Measurements from ENCODE around the gene MBTPS2.

DNA sequence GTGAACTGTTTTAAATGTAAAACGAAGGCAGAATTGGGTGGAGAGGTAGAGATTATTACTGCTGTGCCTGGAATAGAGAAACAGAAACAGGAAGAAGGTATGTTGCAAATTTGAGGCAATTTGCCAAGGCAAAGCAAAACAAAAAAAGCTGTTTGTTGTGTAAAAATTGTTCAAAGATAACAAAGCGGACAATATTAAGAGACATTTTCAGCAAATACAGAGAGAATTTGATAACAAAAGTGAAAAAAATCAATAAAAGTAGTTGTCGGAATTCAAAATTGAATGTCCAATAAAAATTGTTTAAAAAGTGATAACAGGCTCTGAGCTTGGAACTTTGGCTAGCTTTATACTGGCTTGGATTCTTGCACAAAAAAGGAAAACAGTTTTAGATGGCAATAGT lies 86.7 kb downstream of the MBTPS2 start:
- TF ChIP-seq, protein P1, sequence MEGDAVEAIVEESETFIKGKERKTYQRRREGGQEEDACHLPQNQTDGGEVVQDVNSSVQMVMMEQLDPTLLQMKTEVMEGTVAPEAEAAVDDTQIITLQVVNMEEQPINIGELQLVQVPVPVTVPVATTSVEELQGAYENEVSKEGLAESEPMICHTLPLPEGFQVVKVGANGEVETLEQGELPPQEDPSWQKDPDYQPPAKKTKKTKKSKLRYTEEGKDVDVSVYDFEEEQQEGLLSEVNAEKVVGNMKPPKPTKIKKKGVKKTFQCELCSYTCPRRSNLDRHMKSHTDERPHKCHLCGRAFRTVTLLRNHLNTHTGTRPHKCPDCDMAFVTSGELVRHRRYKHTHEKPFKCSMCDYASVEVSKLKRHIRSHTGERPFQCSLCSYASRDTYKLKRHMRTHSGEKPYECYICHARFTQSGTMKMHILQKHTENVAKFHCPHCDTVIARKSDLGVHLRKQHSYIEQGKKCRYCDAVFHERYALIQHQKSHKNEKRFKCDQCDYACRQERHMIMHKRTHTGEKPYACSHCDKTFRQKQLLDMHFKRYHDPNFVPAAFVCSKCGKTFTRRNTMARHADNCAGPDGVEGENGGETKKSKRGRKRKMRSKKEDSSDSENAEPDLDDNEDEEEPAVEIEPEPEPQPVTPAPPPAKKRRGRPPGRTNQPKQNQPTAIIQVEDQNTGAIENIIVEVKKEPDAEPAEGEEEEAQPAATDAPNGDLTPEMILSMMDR (IDR thresholded peaks at IDR 0.05) = no peak
- TF ChIP-seq POLR2AphosphoS5 (IDR thresholded peaks at IDR 0.05) (no peak), POLR2A (IDR thresholded peaks at IDR 0.05) (no peak), EP300 (IDR thresholded peaks at IDR 0.05) (no peak)
